PC-3 (cell line): ENCODE measurements around the gene KIAA0040. TPM values are rescaled to one million over a fixed set of nuclear protein-coding genes. Genes with fewer than 3 reads are reported as not detected.

Experiments
- ATAC-seq: fragments of 200-7000 bp; cut with Tn5 transposase; 2 replicates; pipeline ENCODE4 v1.9.1; 2020; ENCODE audit warnings: mild to moderate bottlenecking, moderate library complexity
- BruUV-seq: library from RNA; stranded (reverse); fragments of 400-500 nt; replicated peaks from 2 replicates; lab custom pipeline; 2021; lab: Mats Ljungman, UMichigan
- CTCF ChIA-PET: fragments of 300-600 bp; sonication (Branson Sonifier 250); formaldehyde crosslinking; loops from one replicate; lab custom pipeline; 2022; ENCODE audit warnings: antibody characterized with exemption; lab: Charles Lee
- POLR2A ChIA-PET: fragments of 300-600 bp; sonication (Branson Sonifier 250); formaldehyde crosslinking; loops from one replicate; lab custom pipeline; 2022; ENCODE audit warnings: antibody characterized with exemption; ENCODE audit not compliant: unreplicated experiment; lab: Charles Lee
- DNase-seq: peaks from one replicate; pipeline ENCODE4 v3.0.0-alpha.2; 2015
- H2AFZ ChIP-seq: fragments of 300-600 bp; sonication (generic); 2 replicates; pipeline ENCODE4 v1.6.0; 2016; ENCODE audit warnings: antibody characterized with exemption, low read length
- H3F3A ChIP-seq: fragments of 300-600 bp; sonication (generic); one replicate; pipeline ENCODE4 v1.6.0; 2017; ENCODE audit warnings: antibody characterized with exemption, low read length, control low read depth, mild to moderate bottlenecking; ENCODE audit not compliant: unreplicated experiment
- H3K27ac ChIP-seq: fragments of 300-600 bp; sonication (generic); 2 replicates; pipeline ENCODE4 v1.5.1; 2016; ENCODE audit warnings: mild to moderate bottlenecking, low read length
- H3K27me3 ChIP-seq: fragments of 300-600 bp; sonication (generic); 2 replicates; pipeline ENCODE4 v1.6.1; 2016; ENCODE audit warnings: low read length, mixed read lengths
- H3K36me3 ChIP-seq: fragments of 300-600 bp; sonication (generic); 2 replicates; pipeline ENCODE4 v1.6.1; 2016; ENCODE audit warnings: low read depth, mixed run types, low read length, mixed read lengths
- H3K4me1 ChIP-seq: fragments of 300-600 bp; sonication (generic); 2 replicates; pipeline ENCODE4 v1.5.1; 2016; ENCODE audit warnings: low read length; ENCODE audit not compliant: insufficient read depth
- H3K4me2 ChIP-seq: fragments of 300-600 bp; sonication (generic); 2 replicates; pipeline ENCODE4 v1.6.0; 2016; ENCODE audit warnings: low read length
- H3K4me3 ChIP-seq: fragments of 300-600 bp; sonication (generic); 2 replicates; pipeline ENCODE4 v1.5.1; 2016; ENCODE audit warnings: mild to moderate bottlenecking, low read length, mixed read lengths
- H3K79me2 ChIP-seq: fragments of 300-600 bp; sonication (generic); 2 replicates; pipeline ENCODE4 v1.6.1; 2017; ENCODE audit warnings: low read length, mixed read lengths
- H3K9ac ChIP-seq: fragments of 300-600 bp; sonication (generic); 2 replicates; pipeline ENCODE4 v1.6.0; 2016; ENCODE audit warnings: mild to moderate bottlenecking, low read length
- H3K9me2 ChIP-seq: fragments of 300-600 bp; sonication (generic); replicated peaks from 2 replicates; pipeline ENCODE4 v1.6.1; 2016; ENCODE audit warnings: mixed run types, low read length, mixed read lengths
- H3K9me3 ChIP-seq: fragments of 300-600 bp; sonication (generic); 2 replicates; pipeline ENCODE4 v1.6.1; 2016; ENCODE audit warnings: low read length, mixed read lengths
- H4K20me1 ChIP-seq: fragments of 300-600 bp; sonication (generic); 2 replicates; pipeline ENCODE4 v1.6.1; 2016; ENCODE audit warnings: low read length, mixed read lengths
- EZH2 ChIP-seq: fragments of 300-600 bp; sonication (generic); IDR thresholded peaks from one replicate; pipeline ENCODE4 v1.6.1; 2017; ENCODE audit warnings: antibody characterized with exemption, mild to moderate bottlenecking, low read length; ENCODE audit not compliant: unreplicated experiment
- EZH2phosphoT487 ChIP-seq: fragments of 300-600 bp; sonication (generic); IDR thresholded peaks from 2 replicates; pipeline ENCODE4 v1.6.1; 2018; ENCODE audit warnings: mild to moderate bottlenecking, antibody characterized with exemption, low read length, borderline replicate concordance
- intact Hi-C: fragments of 100-400 bp; cut with micrococcal nuclease; formaldehyde crosslinking; loops from 2 replicates; pipeline ENCODE4 v1.9.0; 2023
- total RNA-seq: library from RNA; depleted of rRNA; stranded (reverse); fragments of >200 nt; gene quantifications from 2 replicates; pipeline ENCODE4 v1.2.3, GENCODE V29; 2014
- TF ChIP-seq, protein P1 (sequence below): fragments of 300-600 bp; sonication (generic); conservative IDR thresholded peaks from 2 replicates; pipeline ENCODE4 v1.5.1; 2017; ENCODE audit warnings: antibody characterized with exemption, low read depth, mild to moderate bottlenecking, low read length

KIAA0040 gene
- total RNA-seq, 1 experiment from 2014 or later, result 17.8 TPM

DNA sequence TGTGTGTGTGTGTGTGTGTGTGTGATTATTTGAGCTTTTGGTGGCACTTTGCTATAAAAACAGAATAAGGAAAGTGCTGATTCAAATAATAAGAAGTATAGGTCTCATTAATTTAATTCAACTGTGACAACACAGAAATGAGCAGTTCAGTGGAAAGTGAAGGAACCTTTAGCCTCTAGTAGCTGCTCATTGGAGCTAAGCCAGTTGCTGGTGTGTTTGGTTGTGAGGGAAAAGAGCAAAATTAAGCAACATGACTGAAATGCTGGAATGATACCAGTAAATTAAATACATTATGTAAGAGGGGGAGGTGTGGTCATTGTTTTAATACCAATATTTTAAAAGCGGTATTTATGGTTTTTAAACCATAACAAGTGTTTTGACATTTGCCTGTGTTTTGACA is 55.2 kb downstream of the KIAA0040 start:
- TF ChIP-seq EZH2phosphoT487, result no peak
- TF ChIP-seq EZH2, result no peak
- TF ChIP-seq, protein P1, sequence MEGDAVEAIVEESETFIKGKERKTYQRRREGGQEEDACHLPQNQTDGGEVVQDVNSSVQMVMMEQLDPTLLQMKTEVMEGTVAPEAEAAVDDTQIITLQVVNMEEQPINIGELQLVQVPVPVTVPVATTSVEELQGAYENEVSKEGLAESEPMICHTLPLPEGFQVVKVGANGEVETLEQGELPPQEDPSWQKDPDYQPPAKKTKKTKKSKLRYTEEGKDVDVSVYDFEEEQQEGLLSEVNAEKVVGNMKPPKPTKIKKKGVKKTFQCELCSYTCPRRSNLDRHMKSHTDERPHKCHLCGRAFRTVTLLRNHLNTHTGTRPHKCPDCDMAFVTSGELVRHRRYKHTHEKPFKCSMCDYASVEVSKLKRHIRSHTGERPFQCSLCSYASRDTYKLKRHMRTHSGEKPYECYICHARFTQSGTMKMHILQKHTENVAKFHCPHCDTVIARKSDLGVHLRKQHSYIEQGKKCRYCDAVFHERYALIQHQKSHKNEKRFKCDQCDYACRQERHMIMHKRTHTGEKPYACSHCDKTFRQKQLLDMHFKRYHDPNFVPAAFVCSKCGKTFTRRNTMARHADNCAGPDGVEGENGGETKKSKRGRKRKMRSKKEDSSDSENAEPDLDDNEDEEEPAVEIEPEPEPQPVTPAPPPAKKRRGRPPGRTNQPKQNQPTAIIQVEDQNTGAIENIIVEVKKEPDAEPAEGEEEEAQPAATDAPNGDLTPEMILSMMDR, result no peak
- intact Hi-C loops, result no loop called here
- no TSS peak for BruUV-seq
- H3K9me2 ChIP-seq, result no peaks in the 10 kb centered on the region
- ChIA-PET POLR2A (no interaction called here), CTCF (no interaction called here)
- no peaks in the 10 kb centered on the region for H3K27me3 ChIP-seq
- peaks cover 9% of the 10 kb centered on the region for H3K4me1 ChIP-seq
- no peaks in the 10 kb centered on the region for H4K20me1 ChIP-seq
- no peaks in the 10 kb centered on the region for H3K79me2 ChIP-seq
- H3K9me3 ChIP-seq, result no peaks in the 10 kb centered on the region
- no peak overlapping the region for H3K4me3 ChIP-seq
- H3F3A ChIP-seq, result no peaks in the 10 kb centered on the region
- DNase-seq, result no peak
- no peak overlapping the region for H3K9ac ChIP-seq
- no peak overlapping the region for H2AFZ ChIP-seq
- H3K27ac ChIP-seq, result no peak overlapping the region
- no peak overlapping the region for H3K4me2 ChIP-seq
- no peak for ATAC-seq
- H3K36me3 ChIP-seq, result no peaks in the 10 kb centered on the region

DNA sequence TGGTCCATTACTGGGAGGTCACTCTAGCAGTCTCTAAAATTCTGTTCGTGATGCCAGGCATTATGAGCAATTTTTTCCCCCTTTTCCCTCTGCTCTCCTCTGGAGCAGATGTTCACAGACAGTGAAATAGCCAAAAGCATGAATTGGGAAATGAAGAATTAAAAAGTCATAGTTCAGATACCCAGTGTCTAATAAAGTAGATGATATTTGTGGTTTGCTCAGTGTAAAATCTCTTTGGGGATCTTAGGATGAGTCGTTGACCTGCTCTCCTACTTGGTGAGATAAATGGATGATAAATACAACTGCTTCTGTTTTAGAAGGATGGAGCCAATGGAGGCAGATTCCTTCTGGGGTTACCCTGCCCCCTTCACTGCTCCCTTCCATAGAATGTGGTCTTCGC is 56.3 kb downstream of the KIAA0040 start:
- CTCF ChIA-PET, result no interaction called here

DNA sequence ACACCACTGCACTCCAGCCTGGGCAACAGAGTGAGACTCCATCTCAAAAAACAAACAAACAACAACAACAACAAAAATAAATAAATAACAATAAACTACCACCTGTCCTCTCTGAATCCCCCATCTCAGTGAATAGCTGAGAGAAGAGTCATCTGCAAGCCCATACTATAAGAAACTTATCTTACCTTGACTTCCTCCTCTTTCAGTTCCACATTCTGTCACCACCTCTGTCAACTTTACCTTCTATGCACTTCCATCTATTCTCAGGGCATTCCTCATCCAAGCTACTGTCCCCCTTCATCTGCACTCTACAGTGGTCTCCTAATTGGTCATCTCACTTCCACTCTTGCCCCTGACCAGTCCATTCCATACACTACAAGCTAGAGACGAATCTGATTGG is 58.1 kb downstream of the KIAA0040 start:
- TF ChIP-seq EZH2phosphoT487 (no peak), EZH2 (no peak)
- TF ChIP-seq, protein P1, result no peak
- no peak for ATAC-seq
- BruUV-seq, result no TSS peak

More for the DNA sequence above, 56.3 kb downstream of the KIAA0040 start:
- H3K9ac ChIP-seq, result no peak overlapping the region
- no peak overlapping the region for H3K4me3 ChIP-seq
- H4K20me1 ChIP-seq, result no peaks in the 10 kb centered on the region
- H3K4me2 ChIP-seq, result no peak overlapping the region
- peaks cover 9% of the 10 kb centered on the region for H3K4me1 ChIP-seq
- no TSS peak for BruUV-seq
- POLR2A ChIA-PET, result no interaction called here
- no peak overlapping the region for H3K27ac ChIP-seq
- TF ChIP-seq EZH2, result no peak
- TF ChIP-seq, protein P1, result no peak
- TF ChIP-seq EZH2phosphoT487, result no peak
- no peaks in the 10 kb centered on the region for H3F3A ChIP-seq
- DNase-seq, result no peak
- no peaks in the 10 kb centered on the region for H3K27me3 ChIP-seq
- H3K79me2 ChIP-seq, result no peaks in the 10 kb centered on the region
- H3K9me3 ChIP-seq, result no peaks in the 10 kb centered on the region
- no peak for ATAC-seq
- H3K36me3 ChIP-seq, result no peaks in the 10 kb centered on the region
- H2AFZ ChIP-seq, result no peak overlapping the region
- intact Hi-C loops, result no loop called here
- no peaks in the 10 kb centered on the region for H3K9me2 ChIP-seq

More for the DNA sequence above, 58.1 kb downstream of the KIAA0040 start:
- Histone ChIP-seq H3K4me1 (peaks cover 9% of the 10 kb centered on the region), H3K79me2 (no peaks in the 10 kb centered on the region), H3K9me3 (no peaks in the 10 kb centered on the region), H3K9ac (no peak overlapping the region), H4K20me1 (no peaks in the 10 kb centered on the region), H3K4me2 (no peak overlapping the region), H3F3A (no peaks in the 10 kb centered on the region), H2AFZ (no peak overlapping the region), H3K9me2 (no peaks in the 10 kb centered on the region), H3K27me3 (no peaks in the 10 kb centered on the region), H3K36me3 (no peaks in the 10 kb centered on the region), H3K4me3 (no peak overlapping the region), H3K27ac (no peak overlapping the region)
- no peak for DNase-seq
- ChIA-PET CTCF (no interaction called here), POLR2A (no interaction called here)
- intact Hi-C loops, result no loop called here
